GM18498 (cell line): ENCODE measurements around the gene COX17.

Experiments used
- ATAC-seq: cut with Tn5 transposase; IDR thresholded peaks from one replicate; pipeline ENCODE4 v1.9.1; 2021; ENCODE audit warnings: mild to moderate bottlenecking, moderate library complexity; ENCODE audit not compliant: unreplicated experiment

The COX17 gene

GRCh38 chr3:119625451-119626153, 51.6 kb downstream of the COX17 start:
- no peak for ATAC-seq

- no peak for ATAC-seq
Observed at GRCh38 chr3:119624002-119624720, 53.0 kb downstream of the COX17 start.

DNA sequence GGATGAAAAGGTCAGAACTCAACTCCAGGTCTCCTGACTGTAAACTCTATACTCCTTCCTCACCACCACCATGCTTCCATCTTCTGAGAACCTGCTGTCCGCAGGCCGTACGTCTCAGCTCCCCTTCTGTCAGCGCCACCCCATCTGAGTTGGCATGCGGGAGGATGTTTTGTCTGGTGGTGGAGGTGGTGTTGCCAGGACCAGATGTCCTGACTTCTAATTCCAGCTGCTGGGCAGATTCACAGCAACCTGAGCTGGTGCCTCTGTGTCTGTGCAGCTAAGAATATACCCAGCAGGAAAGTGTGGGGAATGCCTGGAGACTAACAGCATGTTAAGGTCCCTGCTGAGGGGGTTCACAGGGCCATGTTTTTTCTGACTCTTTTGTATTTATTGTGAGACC, 56.3 kb downstream of the COX17 start:
- no peak for ATAC-seq
